Activated B cell treated with CpG ODN at 0.5 μM for 24 hours (primary cell): ENCODE data around the gene EIF3I. TPM values are rescaled to one million over a fixed set of nuclear protein-coding genes. Genes with fewer than 3 reads are reported as not detected.

Source experiments
- ATAC-seq: fragments of 200-7000 bp; cut with Tn5 transposase; one replicate; pipeline ENCODE4 v1.10.0; 2021; ENCODE audit warnings: low read depth, mild to moderate bottlenecking, moderate library complexity
- CTCF ChIA-PET: fragments of 350-600 bp; sonication (Branson Sonifier 250); formaldehyde crosslinking; loops from one replicate; lab custom pipeline; 2021; ENCODE audit warnings: antibody characterized with exemption; lab: Charles Lee
- POLR2A ChIA-PET: fragments of 350-600 bp; sonication (Branson Sonifier 250); formaldehyde crosslinking; loops from one replicate; lab custom pipeline; 2021; ENCODE audit warnings: antibody characterized with exemption; lab: Charles Lee
- DNase-seq: peaks from one replicate; pipeline ENCODE4 v3.0.0; 2022
- H3K27ac Mint-ChIP-seq: one replicate; pipeline ENCODE4 v1.8.0; 2020; ENCODE audit warnings: mixed read lengths
- H3K27me3 Mint-ChIP-seq: one replicate; pipeline ENCODE4 v1.8.0; 2021; ENCODE audit warnings: mixed read lengths
- H3K36me3 Mint-ChIP-seq: one replicate; pipeline ENCODE4 v1.8.0; 2021; ENCODE audit warnings: low read depth, mixed read lengths
- H3K4me1 Mint-ChIP-seq: one replicate; pipeline ENCODE4 v1.8.0; 2021; ENCODE audit warnings: mixed read lengths
- H3K4me3 Mint-ChIP-seq: one replicate; pipeline ENCODE4 v1.8.0; 2020; ENCODE audit warnings: mild to moderate bottlenecking, mixed read lengths
- H3K9me3 Mint-ChIP-seq: one replicate; pipeline ENCODE4 v1.8.0; 2020; ENCODE audit warnings: mixed read lengths
- intact Hi-C: fragments of 100-400 bp; cut with micrococcal nuclease; formaldehyde crosslinking; loops from one replicate; pipeline ENCODE4 v1.15.1; 2024
- total RNA-seq: library from RNA; stranded (reverse); gene quantifications from 2 replicates; pipeline ENCODE4 v1.2.3, GENCODE V29; 2022
- TF ChIP-seq, protein P1 (sequence below): fragments of 200-600 bp; IDR thresholded peaks from one replicate; pipeline ENCODE4 v1.8.0; 2022; ENCODE audit warnings: antibody characterized with exemption, mild to moderate bottlenecking

EIF3I gene
- total RNA-seq: 196 and 213 TPM in 2 replicates

DNA sequence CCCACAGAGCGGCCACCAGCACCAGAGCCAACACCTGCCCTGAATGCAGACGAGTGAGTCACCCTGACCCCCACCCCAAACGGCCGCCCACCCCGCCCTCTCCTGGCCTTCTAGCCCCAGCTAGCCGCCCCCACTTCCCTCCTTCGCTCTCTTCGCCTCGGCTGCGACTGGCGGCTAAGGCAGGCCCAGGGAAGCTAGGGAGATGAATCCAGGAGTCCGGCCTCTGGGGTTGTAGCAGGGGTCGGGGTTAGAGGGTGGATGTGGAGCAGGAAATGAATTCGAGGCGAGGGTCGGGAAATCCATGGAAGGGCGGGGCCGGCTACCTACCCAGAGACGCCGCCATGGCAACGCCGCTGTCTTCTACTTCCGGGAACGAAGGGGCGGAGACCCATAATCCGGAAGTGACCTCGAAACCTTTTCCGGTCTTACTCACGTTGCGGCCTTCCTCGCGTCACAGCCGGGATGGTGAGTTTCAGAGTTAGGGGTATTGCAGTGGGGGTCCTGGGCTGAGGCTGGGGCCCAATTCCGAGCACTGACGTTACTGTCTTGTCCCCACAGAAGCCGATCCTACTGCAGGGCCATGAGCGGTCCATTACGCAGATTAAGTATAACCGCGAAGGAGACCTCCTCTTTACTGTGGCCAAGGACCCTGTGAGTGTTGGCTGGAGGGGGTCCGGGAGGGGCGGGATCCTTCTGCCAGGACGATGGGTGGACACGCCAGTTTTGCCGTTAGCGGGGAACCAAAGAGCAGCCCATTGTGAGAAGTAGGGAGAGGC, at the start of gene EIF3I, which contains the start of gene TMEM234:
Gene EIF3I, plus strand, starts transcription at position 428 of the 776 bp plus-strand sequence. Its CDS starts 35 bp downstream, at position 463.
Gene TMEM234, minus strand, starts transcription at position 374 of the 776 bp plus-strand sequence. Its CDS starts 31 bp downstream, at position 343.
- TF ChIP-seq, protein P1, sequence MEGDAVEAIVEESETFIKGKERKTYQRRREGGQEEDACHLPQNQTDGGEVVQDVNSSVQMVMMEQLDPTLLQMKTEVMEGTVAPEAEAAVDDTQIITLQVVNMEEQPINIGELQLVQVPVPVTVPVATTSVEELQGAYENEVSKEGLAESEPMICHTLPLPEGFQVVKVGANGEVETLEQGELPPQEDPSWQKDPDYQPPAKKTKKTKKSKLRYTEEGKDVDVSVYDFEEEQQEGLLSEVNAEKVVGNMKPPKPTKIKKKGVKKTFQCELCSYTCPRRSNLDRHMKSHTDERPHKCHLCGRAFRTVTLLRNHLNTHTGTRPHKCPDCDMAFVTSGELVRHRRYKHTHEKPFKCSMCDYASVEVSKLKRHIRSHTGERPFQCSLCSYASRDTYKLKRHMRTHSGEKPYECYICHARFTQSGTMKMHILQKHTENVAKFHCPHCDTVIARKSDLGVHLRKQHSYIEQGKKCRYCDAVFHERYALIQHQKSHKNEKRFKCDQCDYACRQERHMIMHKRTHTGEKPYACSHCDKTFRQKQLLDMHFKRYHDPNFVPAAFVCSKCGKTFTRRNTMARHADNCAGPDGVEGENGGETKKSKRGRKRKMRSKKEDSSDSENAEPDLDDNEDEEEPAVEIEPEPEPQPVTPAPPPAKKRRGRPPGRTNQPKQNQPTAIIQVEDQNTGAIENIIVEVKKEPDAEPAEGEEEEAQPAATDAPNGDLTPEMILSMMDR: no peak
- peaks cover 50% of the 10 kb centered on the region for H3K4me1 Mint-ChIP-seq
- ATAC-seq (peak; percentile 85), DNase-seq (peak; percentile 80)
- H3K9me3 Mint-ChIP-seq: no peaks in the 10 kb centered on the region
- POLR2A ChIA-PET: interaction anchor here (0.6 to 5.0 kb wide), 14 partner anchors 13 to 278 kb away, joined by 3 to 47 read pairs (median 6); partner anchors contain the start of genes BSDC1, CCDC28B, DCDC2B and HDAC1
- intact Hi-C loops: loop anchor here (1.0 to 5.0 kb wide), 9 partner anchors 14 to 173 kb away; partner anchors contain the start of genes BSDC1, CCDC28B, HDAC1 and LCK
- peaks cover 56% of the 10 kb centered on the region for H3K36me3 Mint-ChIP-seq
- H3K27me3 Mint-ChIP-seq: no peaks in the 10 kb centered on the region
- H3K27ac Mint-ChIP-seq: peak within 1 kb of the TSS; percentile 95
- peak within 1 kb of the TSS; percentile 96 for H3K4me3 Mint-ChIP-seq
- CTCF ChIA-PET: interaction anchor here (1.7 kb wide), 1 partner anchor 18 kb away, joined by 7 read pairs; no protein-coding TSS in a partner anchor

DNA sequence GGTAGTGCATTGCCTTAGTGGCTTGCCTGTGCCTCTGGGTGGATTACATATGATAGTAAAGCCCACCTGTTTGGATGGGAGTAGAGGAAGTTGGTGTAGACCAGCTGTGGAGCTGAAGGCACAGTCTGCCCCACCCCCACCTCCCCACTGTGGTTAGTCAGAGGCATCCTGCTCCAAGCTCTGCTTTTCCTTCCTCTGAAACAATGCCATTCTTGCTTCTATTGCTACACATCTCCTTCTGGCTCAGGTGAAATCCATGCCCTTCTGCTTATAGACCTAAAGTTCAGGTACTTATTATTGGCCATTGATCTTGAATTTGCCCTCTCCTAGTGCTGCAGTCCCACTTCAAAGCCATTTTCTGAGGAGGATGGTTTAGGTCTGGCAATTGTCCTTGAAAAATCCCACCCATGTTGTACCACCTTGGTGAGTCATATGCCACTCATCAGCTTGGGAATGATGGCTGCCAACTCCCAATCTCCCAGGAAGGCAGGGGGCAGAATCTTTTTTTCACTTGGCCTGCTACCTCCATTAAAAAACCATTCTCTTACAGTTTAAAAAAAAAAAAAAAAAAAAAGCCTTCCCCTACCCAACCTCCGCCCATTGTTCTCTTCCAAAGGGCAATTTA, 49.5 kb upstream of the EIF3I start:
- ATAC-seq: no peak
- Mint-ChIP-seq H3K27ac (peak overlapping the region; percentile 3), H3K36me3 (peaks cover 50% of the 10 kb centered on the region), H3K4me3 (no peak overlapping the region), H3K4me1 (peaks cover 1% of the 10 kb centered on the region), H3K27me3 (no peaks in the 10 kb centered on the region), H3K9me3 (no peaks in the 10 kb centered on the region)
- intact Hi-C loops: no loop called here
- POLR2A ChIA-PET: interaction anchor here (0.6 kb wide), 1 partner anchor 16 kb away, joined by 7 read pairs; no protein-coding TSS in a partner anchor
- DNase-seq: no peak
- TF ChIP-seq, protein P1: no peak
- CTCF ChIA-PET: no interaction called here

DNA sequence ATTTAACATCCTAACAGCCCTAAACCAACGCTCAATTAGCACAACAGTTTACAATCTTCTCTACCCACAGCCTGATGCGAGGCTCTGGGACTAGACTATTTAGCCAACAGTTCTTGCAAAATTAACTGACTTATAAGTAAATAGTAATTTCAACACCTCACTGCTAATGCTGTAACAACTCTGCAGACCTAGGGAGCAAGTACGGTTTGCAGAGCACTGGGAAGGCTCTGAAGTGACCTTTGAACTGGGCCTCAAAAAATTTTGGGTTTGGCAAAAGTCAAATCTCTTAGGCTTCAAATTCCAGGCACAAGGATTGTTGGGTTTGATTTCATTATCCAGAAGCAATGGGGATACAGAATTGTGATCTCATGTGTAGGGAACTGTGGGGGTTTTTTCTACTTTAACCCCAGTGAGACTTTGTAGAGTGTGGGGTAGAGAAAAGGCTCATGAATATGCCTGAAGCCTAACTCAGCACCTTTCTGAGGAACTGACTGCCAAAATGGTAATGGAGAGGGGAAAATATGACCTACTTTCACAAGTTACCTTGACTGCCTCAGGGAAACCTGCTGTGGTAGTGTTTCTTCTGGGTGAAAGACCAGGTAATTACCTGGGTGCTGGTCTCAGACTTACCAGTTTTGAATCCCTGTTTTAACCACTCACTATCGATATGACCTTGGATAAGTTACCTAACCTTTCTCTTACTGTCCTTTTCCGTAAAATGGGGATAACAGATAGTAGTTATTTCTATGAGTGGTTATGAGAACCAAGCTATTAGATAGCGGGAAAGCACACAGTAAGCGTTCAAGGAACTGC, 43.6 kb upstream of the EIF3I start:
- Mint-ChIP-seq H3K9me3 (no peaks in the 10 kb centered on the region), H3K27ac (peak overlapping the region; percentile 98), H3K27me3 (no peaks in the 10 kb centered on the region), H3K36me3 (peaks cover 24% of the 10 kb centered on the region), H3K4me1 (peaks cover 35% of the 10 kb centered on the region), H3K4me3 (peak overlapping the region; percentile 90)
- ChIA-PET POLR2A (interaction anchor here (0.5 to 2.7 kb wide), 23 partner anchors 11 to 667 kb away, joined by 3 to 37 read pairs (median 7); partner anchors contain the start of genes BSDC1, CCDC28B, HDAC1 and KPNA6), CTCF (interaction anchor here (0.9 to 1.7 kb wide), 4 partner anchors 32 to 238 kb away, joined by 3 to 6 read pairs (median 4); partner anchors contain the start of gene KPNA6)
- DNase-seq: no peak
- intact Hi-C loops: loop anchor here (1.0 to 2.0 kb wide), 5 partner anchors 44 to 216 kb away; partner anchors contain the start of genes BSDC1, EIF3I, KPNA6 and TMEM234
- TF ChIP-seq, protein P1: no peak
- no peak for ATAC-seq

DNA sequence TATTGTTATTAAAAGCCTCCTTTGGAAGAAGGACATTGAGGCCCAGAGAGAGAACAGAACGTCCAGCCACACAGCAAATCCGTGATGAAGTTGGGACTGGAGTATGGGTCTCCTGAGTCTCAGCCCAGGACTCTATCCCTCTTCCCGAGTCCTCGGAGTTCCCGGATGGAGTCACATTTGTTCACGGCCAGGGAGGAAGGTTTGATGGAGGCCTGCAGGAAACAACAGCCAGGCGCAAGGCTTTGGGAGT, 43.1 kb upstream of the EIF3I start:
- Mint-ChIP-seq H3K9me3 (no peaks in the 10 kb centered on the region), H3K27ac (peak overlapping the region; percentile 98), H3K27me3 (no peaks in the 10 kb centered on the region), H3K4me3 (peak overlapping the region; percentile 90), H3K36me3 (peaks cover 29% of the 10 kb centered on the region), H3K4me1 (peaks cover 38% of the 10 kb centered on the region)
- TF ChIP-seq, protein P1: no peak
- CTCF ChIA-PET: interaction anchor here (0.9 to 1.7 kb wide), 4 partner anchors 33 to 237 kb away, joined by 3 to 6 read pairs (median 4); partner anchors contain the start of gene KPNA6
- ATAC-seq: no peak
- no peak for DNase-seq
- POLR2A ChIA-PET: interaction anchor here (0.5 to 2.7 kb wide), 23 partner anchors 11 to 666 kb away, joined by 3 to 37 read pairs (median 7); partner anchors contain the start of genes BSDC1, CCDC28B, HDAC1 and KPNA6
- intact Hi-C loops: loop anchor here (1.0 to 2.0 kb wide), 5 partner anchors 43 to 215 kb away; partner anchors contain the start of genes BSDC1, EIF3I, KPNA6 and TMEM234
